Activated CD4-positive, alpha-beta T cell treated with anti-CD3 and anti-CD28 coated beads for 24 hours (primary cell): ENCODE measurements around the gene ZNF639.
A peak's percentile ranks its signal among the peaks of the same experiment; 100 is the strongest.
"Not testable (repeated sequence)": the region's sequence is repeated elsewhere in the genome, so short reads cannot be mapped to it uniquely, and the experiment has no call there.

Source experiments
- DNase-seq, 2 donors: peaks; one replicate each; pipeline ENCODE4 v3.0.0-alpha.2; 2020; ENCODE audit warnings: low read depth in 2 of 2

Gene ZNF639, protein sequence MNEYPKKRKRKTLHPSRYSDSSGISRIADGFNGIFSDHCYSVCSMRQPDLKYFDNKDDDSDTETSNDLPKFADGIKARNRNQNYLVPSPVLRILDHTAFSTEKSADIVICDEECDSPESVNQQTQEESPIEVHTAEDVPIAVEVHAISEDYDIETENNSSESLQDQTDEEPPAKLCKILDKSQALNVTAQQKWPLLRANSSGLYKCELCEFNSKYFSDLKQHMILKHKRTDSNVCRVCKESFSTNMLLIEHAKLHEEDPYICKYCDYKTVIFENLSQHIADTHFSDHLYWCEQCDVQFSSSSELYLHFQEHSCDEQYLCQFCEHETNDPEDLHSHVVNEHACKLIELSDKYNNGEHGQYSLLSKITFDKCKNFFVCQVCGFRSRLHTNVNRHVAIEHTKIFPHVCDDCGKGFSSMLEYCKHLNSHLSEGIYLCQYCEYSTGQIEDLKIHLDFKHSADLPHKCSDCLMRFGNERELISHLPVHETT

DNA sequence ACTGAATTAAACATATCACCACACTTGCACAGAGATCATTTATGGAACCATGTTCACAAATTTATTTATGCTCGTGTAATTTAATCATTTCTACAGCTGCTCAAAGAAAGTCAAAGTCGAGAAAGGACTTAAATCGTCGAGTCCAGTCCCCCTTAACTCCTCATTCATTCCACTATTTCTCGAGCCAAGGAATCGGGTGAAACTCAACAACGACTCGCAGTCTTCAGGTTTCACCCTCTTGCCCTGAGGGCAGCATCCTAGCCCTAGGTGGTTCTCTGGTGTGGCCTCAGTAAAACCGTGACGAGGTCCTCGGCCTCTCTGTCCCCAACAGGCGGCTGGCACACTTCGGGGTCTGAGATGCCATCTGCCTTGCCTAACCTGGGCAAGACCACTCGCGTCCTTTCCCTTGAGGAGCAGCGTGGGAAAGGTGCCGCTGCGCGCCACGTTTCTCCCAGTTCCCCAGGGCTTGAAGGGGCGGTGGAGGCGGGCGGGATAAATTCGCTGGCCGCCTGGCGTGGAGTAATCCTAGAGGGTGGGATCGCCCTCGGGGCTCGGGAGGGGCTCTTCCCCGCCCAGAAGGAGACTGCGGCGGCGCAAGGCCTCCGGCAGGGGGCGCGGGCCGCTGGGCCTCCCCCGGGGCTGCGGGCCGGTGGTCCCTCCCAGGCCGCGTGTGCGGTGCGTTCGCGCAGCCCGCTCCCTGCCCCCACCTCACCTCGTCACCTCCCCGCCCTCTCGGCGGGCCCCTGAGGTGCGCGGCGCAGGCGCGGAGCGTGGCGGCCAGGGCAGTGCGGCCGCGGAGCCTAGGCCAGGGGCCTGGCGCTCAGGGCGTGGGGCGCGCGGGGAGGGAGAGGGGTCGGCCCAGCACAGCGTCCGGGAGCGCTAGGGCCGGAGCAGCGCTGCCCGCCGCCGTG is at the start of gene ZNF639:
ZNF639 (plus strand) TSS at position 746 of the 911 bp plus-strand sequence. CDS start 5,263 bp downstream, outside the sequence.
- peak; percentile 69 to 71 for DNase-seq

GRCh38 chr3:179274434-179274833 is 48.4 kb upstream of the ZNF639 start:
- not testable (repeated sequence) for DNase-seq

- DNase-seq: no peak
These were observed 46.8 kb upstream of the ZNF639 start for GRCh38 chr3:179276001-179276400.

GRCh38 chr3:179276743-179277142 is 46.1 kb upstream of the ZNF639 start:
- no peak for DNase-seq

DNA sequence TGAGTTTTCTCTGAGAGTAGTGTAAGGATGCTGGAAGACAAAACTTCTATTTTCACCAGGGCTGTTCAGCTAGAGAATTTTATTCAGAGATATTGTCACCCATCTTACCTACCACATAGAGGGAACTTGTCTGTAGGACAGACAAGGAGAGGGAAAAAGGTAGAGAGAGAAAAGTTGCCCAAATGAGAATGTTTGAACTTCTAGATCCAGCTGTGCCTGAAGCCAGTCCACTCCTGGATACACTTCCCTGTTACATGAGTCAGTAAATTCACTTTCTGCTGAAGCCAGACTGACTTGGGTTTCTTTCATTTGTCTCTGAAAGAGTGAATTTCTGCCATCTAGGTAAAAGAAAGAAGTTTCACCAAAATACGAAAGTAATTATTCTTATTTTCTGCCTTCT is 44.7 kb upstream of the ZNF639 start:
- no peak for DNase-seq

DNA sequence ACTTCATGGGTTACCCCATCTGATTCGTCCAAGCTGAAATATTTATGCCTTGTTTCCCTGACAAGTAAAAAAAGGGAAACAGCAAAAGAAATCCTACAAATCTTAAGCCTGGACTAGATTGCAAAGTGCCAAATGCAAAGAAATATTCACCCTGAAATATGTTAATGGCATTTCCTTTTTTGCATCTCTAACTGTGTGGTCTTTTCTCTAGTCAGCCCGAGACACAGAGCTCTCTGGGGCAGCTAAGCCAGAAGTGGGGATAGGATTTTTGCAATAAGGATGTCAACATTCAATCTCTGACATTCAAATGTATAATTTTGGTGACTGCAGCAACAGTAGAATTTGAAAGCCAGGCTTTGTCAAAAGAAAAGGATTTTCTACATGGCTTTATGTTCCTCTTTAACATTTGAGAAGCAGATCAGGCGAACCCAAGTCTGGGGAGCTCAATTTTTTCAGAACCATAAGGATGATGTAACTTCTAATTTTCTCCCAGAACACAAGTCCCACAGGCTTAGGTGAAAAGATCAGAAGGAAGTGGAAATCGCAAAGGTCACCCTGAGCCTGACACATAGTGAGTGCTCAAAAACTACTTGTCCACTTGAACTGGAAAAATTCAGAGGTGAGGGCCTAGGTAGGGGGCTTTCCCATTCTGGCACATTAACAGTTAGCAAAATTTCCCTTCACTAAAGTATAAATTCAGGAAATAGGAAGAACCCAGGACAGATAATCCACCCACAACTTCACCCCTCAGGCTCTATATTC is 43.7 kb upstream of the ZNF639 start:
- no peak for DNase-seq

GRCh38 chr3:179279837-179280236 is 43.0 kb upstream of the ZNF639 start:
- no peak for DNase-seq

DNA sequence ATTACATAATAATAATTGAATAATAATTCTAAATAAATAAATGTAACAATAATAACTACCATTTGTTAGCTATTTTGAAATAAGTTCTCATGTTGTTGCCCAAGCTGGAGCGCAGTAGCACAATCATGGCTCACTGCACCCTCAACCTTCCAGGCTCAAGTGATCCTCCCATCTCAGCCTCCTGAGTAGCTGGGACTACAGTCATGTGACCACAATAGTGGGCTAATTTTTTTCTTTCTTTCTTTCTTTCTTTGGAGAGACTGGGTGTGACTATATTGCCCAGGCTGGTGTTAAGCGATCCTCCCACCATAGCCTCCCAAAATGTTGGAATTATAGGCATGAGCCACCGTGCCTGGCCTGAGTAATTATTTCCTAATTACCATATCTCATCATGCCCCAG is 41.0 kb upstream of the ZNF639 start:
- DNase-seq: no peak

DNA sequence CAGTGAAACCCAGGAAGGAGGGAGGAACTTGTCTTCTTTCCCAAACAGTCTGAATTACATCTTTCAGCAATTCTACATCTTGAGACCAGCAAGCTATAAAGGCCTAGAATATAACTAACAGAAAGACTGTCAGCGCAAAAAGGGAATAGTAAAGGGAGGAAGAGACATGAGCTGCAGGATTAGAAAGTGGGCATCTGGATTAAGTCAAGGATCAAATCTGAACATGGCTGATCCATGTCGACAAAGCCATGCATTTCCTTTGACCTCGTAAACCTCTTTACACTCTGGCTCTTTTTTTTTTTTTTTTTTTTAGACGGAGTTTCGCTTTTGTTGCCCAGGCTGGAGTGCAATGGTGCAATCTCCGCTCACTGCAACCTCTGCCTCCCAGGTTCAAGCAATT is 36.5 kb upstream of the ZNF639 start:
- no peak for DNase-seq

- DNase-seq: no peak
These were observed 34.0 kb upstream of the ZNF639 start for GRCh38 chr3:179288845-179289244.

DNA sequence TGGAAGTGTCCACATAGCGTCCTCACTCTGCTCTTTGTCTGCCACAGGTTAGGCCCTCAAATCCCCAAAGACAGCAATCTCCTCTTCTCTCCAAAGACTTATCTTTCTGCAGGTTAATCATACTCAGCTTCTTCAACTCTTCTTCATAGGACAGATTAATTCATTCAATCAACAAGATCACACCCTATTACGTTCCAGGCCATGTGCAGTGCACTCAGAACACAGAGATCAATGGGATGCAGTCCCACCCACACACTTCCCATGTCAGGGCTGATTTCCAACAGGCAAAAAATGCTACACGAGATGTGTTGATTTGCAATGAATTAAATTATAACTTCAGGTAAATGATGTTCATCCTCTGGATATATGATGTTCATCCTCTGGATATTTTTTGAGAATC is 33.5 kb upstream of the ZNF639 start:
- DNase-seq: no peak

DNA sequence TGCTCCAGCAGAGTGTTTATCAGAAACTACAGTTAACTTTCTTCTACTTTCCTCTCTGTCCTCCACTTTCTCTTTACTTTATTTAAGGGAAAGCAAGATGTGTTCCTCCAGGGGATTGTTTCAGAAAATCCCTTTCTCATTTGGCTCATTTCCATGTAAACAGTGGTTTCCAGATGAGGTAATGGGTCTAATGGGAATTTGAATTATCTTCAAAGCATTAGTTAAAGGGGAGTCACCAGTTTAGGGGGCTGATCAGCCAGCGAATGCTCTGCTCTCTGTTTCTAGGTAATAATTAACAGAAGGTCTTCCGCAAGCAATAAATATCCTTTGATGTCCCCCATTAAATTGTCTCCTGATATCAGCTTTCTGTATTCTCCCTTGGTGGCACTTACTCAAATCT is 30.4 kb upstream of the ZNF639 start:
- DNase-seq: no peak

GRCh38 chr3:179297971-179298725 is 24.7 kb upstream of the ZNF639 start:
- DNase-seq: no peak

DNA sequence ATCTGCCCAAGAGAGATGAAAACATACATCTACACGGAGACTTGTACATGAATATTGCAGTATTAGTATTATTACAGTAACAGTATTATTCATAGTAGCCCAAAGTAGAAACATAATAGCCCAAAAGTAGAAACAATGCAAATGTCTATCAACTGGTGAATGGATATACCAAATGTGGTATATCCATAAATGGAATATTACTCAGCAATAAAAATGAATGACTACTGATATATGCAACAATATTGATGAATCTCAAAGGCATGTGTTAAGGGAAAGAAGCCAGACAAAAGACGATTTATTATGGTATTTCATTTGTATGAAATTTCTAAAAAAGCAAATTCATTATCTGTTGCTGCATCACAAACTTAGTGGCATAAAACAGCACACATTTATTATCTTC is 23.5 kb upstream of the ZNF639 start:
- no peak for DNase-seq

GRCh38 chr3:179299999-179300613 is 22.7 kb upstream of the ZNF639 start:
- no peak for DNase-seq

DNA sequence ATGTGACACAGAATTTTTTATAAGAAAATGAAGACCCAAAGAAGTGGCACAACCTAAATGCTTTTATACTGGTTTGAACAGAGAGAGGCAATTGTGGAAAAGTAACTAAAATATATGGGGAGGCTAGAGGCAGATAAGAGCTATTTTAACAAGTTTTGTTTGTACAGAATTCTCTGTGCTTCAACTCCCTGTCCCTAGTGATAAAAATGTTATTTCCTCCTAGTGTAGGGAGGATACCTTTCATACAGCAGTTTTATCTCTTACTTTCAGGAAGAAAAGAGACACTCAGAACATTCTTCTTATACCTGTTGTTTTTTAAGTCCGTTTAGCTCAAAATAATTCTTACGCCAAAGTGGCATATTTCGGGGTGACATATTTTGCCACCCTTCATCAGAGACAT is 21.2 kb upstream of the ZNF639 start:
- no peak for DNase-seq

DNA sequence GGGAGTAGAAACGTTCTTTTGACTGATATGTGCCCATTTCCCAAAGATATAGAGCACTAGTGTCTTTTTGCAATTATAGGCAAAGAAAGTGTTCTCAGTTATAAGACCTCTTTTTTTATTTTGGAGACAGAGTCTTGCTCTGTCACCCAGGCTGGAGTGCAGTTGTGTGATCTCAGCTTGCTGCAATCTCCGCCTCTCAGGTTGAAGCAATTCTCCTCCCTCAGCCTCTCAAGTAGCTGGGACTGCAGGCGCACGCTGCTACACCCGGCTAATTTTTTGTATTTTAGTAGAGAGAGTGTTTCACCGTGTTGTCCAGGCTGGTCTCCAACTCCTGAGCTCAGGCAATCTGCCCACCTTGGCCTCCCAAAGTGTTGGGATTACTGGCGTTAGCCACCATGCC is 20.7 kb upstream of the ZNF639 start:
- DNase-seq: no peak

DNA sequence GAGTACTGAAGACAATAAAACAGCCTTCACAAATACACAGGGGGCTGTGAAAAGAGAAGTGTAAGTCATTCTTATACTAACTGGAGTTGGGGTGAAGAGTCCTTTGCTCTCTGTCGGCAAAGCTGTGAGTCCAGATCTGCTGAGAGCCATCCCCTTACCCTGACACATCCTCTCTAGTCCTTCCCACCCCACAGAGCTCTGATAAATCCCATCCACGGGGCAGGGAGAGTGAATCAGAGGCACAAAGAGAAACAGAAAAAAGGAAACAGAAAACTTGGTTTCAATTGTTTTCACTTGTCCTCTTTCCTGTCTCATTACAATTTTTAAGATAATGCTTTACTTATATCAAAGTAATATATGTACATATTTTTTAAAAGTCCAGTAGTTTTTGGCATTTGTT is 18.2 kb upstream of the ZNF639 start:
- DNase-seq: no peak

DNA sequence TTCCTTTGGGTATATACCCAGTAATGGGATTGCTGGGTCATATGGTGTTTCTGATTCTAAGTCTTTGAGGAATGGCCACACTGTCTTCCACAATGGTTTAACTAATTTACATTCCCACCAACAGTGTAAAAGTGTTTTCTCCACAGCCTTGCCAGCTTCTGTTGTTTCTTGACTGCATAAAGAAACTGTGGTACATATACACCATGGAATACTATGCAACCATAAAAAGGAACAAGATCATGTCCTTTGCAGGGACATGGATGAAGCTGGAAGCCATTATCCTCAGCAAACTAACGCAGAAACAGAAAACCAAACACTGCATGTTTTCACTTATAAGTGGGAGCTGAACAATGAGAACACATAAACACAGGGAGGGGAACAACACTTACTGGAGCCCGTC is 15.5 kb upstream of the ZNF639 start:
- not testable (repeated sequence) for DNase-seq

GRCh38 chr3:179308001-179308400 is 14.8 kb upstream of the ZNF639 start:
- no peak for DNase-seq
